HepG2 (cell line): ENCODE measurements around the gene SH2D3C. TPM values are rescaled to one million over a fixed set of nuclear protein-coding genes. Genes with fewer than 3 reads are reported as not detected.

Experiments
- ESRRA ChIP-seq: sonication (generic); formaldehyde crosslinking; IDR thresholded peaks from 2 replicates; pipeline ENCODE4 v1.5.1; 2020; ENCODE audit warnings: mild to moderate bottlenecking, low read depth, missing genetic modification reagents
- FOXA1 ChIP-seq, 2 experiments: fragments of 450-650 bp in 1 of 2; sonication (generic) in 1 of 2; formaldehyde crosslinking in 1 of 2; IDR thresholded peaks; 2 replicates each; pipeline versions ENCODE4 v1.4.0 to v1.6.1; 2016 to 2020; ENCODE audit warnings: missing genetic modification reagents in 1 of 2
- GATAD1 ChIP-seq: IDR thresholded peaks from 2 replicates; pipeline ENCODE4 v1.6.1; 2016; ENCODE audit warnings: missing genetic modification reagents, missing compliant biosample characterization
- MED8 ChIP-seq: sonication (generic); formaldehyde crosslinking; IDR thresholded peaks from 2 replicates; pipeline ENCODE4 v1.8.1; 2023; ENCODE audit warnings: mild to moderate bottlenecking, missing genetic modification reagents; ENCODE audit not compliant: insufficient replicate concordance
- MEIS1 ChIP-seq: sonication (generic); formaldehyde crosslinking; IDR thresholded peaks from 2 replicates; pipeline ENCODE4 v1.9.0; 2021; ENCODE audit warnings: mild to moderate bottlenecking, missing genetic modification reagents, moderate library complexity, borderline replicate concordance
- NFYC ChIP-seq: IDR thresholded peaks from 2 replicates; pipeline ENCODE4 v1.6.1; 2016; ENCODE audit warnings: missing genetic modification reagents, missing compliant biosample characterization
- SYNCRIP ChIP-seq: fragments of 200-400 bp; formaldehyde crosslinking; IDR thresholded peaks from 2 replicates; pipeline ENCODE4 v1.6.1; 2018; ENCODE audit warnings: mild to moderate bottlenecking, low read depth, low read length; ENCODE audit not compliant: insufficient read depth
- THAP11 ChIP-seq: IDR thresholded peaks from 2 replicates; pipeline ENCODE4 v1.6.1; 2016; ENCODE audit warnings: missing biosample characterization, missing genetic modification reagents
- ZNF354B ChIP-seq: sonication (generic); formaldehyde crosslinking; IDR thresholded peaks from 2 replicates; pipeline ENCODE4 v1.8.0; 2022; ENCODE audit warnings: mild to moderate bottlenecking, missing genetic modification reagents
- ZNF605 ChIP-seq: sonication (generic); formaldehyde crosslinking; IDR thresholded peaks from 2 replicates; pipeline ENCODE4 v1.8.0; 2022; ENCODE audit warnings: mild to moderate bottlenecking, missing genetic modification reagents
- ZNF720 ChIP-seq: sonication (generic); formaldehyde crosslinking; IDR thresholded peaks from 2 replicates; pipeline ENCODE4 v1.4.0; 2020; ENCODE audit warnings: missing genetic modification reagents
- polyA plus RNA-seq, 8 experiments: library from polyadenylated mRNA; depleted of rRNA in 3 of 8; stranded (reverse) in 7 of 8; unstranded in 1 of 8; fragments of >200 nt; fragmentation: Illumina TruSeq in 4 of 8; extraction: Trizol in 4 of 8; gene quantifications; 2 replicates each; pipeline versions ENCODE4 v1.2.1 to v1.2.3, GENCODE V29; 2011 to 2016; ENCODE audit warnings: low read depth in 4 of 8, missing spikeins in 1 of 8, mixed read lengths in 1 of 8; ENCODE audit not compliant: insufficient read depth in 1 of 8
- total RNA-seq, 5 experiments: library from RNA; depleted of rRNA; stranded (reverse); fragments of >200 nt; fragmentation: Illumina TruSeq; extraction: Trizol; gene quantifications; 2 replicates each; pipeline ENCODE4 v1.2.3, GENCODE V29; 2016; ENCODE audit warnings: low read depth in 1 of 5
- TF ChIP-seq, protein P1 (sequence below): sonication (generic); formaldehyde crosslinking; IDR thresholded peaks from 2 replicates; pipeline ENCODE4 v1.4.0; 2020; ENCODE audit warnings: missing genetic modification reagents, borderline replicate concordance
- TF ChIP-seq, protein P2 (sequence below): sonication (generic); formaldehyde crosslinking; IDR thresholded peaks from 2 replicates; pipeline ENCODE4 v1.9.0; 2021; ENCODE audit warnings: missing genetic modification reagents, mild to moderate bottlenecking, borderline replicate concordance
- TF ChIP-seq, protein P3 (sequence below): sonication (generic); formaldehyde crosslinking; IDR thresholded peaks from 2 replicates; pipeline ENCODE4 v1.4.0; 2020; ENCODE audit warnings: missing genetic modification reagents, borderline replicate concordance
- TF ChIP-seq, protein P4 (sequence below): sonication (generic); formaldehyde crosslinking; IDR thresholded peaks from 2 replicates; pipeline ENCODE4 v1.5.1; 2020; ENCODE audit warnings: mild to moderate bottlenecking, missing genetic modification reagents, moderate library complexity
- TF ChIP-seq, protein P5 (sequence below): sonication (generic); formaldehyde crosslinking; IDR thresholded peaks from 2 replicates; pipeline ENCODE4 v1.4.0; 2020; ENCODE audit warnings: mild to moderate bottlenecking, missing genetic modification reagents
- TF ChIP-seq, protein P6 (sequence below): fragments of 450-650 bp; IDR thresholded peaks from 2 replicates; pipeline ENCODE4 v1.6.1; 2016
- TF ChIP-seq, protein P7 (sequence below): sonication (generic); formaldehyde crosslinking; IDR thresholded peaks from 2 replicates; pipeline ENCODE4 v1.8.0; 2022; ENCODE audit warnings: missing genetic modification reagents, mild to moderate bottlenecking, borderline replicate concordance

The SH2D3C gene
- total and polyA plus RNA-seq, 2 of the 13 experiments (the other 11 are each of a cell fraction or from before 2014, with no cell fraction given): not detected

DNA sequence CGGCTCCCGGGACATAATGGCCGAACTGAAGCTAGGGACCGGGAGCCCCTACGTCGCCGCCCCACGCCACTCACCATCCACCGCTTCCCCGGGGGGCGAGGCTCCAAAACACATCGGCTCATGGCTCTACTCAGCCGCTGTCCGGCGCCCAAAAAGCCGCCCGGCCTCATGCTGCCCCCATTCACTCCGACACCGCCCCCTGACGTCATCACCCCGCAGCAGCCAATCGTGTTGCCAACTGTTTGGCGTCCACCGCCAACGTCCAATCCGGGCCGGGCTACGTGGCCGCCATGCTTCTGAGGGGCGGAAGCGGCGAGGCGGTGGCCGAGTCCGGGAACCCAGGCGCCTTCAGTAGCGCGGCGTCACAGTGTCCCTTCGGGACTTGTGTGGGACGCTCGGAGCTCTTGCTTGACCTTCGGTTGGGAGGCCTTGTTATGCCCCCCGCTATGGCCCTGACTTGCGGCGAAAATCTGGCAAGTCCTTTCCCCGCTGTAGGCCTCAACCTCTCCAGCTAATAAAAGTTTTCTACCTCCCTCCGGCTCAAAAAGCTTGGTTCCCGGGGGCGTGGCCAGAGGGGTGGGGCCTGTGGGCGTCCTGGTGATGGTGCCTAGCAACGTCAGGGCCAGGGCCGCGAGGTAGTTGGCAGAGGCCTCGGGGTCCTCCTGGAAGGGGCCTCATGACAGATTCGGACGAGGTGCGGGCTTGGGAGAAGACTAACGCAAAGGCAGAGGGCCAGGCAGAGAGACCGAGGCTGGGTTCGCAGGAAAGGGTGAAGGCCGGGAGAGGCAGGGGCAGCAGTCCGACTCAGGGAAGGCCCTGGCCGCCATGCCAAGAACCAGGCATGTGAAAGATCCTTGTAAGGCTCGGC, 62.8 kb downstream of the SH2D3C start, which contains the start of the genes PTRH1 and TTC16 (continued):
- TF ChIP-seq, protein P1, sequence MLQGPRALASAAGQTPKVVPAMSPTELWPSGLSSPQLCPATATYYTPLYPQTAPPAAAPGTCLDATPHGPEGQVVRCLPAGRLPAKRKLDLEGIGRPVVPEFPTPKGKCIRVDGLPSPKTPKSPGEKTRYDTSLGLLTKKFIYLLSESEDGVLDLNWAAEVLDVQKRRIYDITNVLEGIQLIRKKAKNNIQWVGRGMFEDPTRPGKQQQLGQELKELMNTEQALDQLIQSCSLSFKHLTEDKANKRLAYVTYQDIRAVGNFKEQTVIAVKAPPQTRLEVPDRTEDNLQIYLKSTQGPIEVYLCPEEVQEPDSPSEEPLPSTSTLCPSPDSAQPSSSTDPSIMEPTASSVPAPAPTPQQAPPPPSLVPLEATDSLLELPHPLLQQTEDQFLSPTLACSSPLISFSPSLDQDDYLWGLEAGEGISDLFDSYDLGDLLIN (CRISPR knock-in tag): no peak
- TF ChIP-seq, protein P2, sequence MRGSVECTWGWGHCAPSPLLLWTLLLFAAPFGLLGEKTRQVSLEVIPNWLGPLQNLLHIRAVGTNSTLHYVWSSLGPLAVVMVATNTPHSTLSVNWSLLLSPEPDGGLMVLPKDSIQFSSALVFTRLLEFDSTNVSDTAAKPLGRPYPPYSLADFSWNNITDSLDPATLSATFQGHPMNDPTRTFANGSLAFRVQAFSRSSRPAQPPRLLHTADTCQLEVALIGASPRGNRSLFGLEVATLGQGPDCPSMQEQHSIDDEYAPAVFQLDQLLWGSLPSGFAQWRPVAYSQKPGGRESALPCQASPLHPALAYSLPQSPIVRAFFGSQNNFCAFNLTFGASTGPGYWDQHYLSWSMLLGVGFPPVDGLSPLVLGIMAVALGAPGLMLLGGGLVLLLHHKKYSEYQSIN: no peak
- TF ChIP-seq SYNCRIP (no peak), FOXA1 (IDR thresholded peaks at IDR 0.05) (no peak), FOXA1 (CRISPR knock-in tag; IDR thresholded peaks at IDR 0.05) (no peak), GATAD1 (CRISPR knock-in tag) (peak; percentile 79), THAP11 (CRISPR knock-in tag) (peak; percentile 90), ESRRA (CRISPR knock-in tag) (peak; percentile 16; the same call in 1 of the 2 replicates), NFYC (CRISPR knock-in tag) (peak; percentile 99), ZNF720 (CRISPR knock-in tag) (0 out of 2 replicates have a peak, but pooled peaks have one; percentile 50), MED8 (CRISPR knock-in tag) (peak; percentile 17), MEIS1 (CRISPR knock-in tag) (no peak), ZNF354B (0 out of 2 replicates have a peak, but pooled peaks have one; percentile 55), ZNF605 (peak; percentile 52; the same call in 1 of the 2 replicates)
- TF ChIP-seq, protein P3, sequence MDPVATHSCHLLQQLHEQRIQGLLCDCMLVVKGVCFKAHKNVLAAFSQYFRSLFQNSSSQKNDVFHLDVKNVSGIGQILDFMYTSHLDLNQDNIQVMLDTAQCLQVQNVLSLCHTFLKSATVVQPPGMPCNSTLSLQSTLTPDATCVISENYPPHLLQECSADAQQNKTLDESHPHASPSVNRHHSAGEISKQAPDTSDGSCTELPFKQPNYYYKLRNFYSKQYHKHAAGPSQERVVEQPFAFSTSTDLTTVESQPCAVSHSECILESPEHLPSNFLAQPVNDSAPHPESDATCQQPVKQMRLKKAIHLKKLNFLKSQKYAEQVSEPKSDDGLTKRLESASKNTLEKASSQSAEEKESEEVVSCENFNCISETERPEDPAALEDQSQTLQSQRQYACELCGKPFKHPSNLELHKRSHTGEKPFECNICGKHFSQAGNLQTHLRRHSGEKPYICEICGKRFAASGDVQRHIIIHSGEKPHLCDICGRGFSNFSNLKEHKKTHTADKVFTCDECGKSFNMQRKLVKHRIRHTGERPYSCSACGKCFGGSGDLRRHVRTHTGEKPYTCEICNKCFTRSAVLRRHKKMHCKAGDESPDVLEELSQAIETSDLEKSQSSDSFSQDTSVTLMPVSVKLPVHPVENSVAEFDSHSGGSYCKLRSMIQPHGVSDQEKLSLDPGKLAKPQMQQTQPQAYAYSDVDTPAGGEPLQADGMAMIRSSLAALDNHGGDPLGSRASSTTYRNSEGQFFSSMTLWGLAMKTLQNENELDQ (CRISPR knock-in tag): no peak
- TF ChIP-seq, protein P4, sequence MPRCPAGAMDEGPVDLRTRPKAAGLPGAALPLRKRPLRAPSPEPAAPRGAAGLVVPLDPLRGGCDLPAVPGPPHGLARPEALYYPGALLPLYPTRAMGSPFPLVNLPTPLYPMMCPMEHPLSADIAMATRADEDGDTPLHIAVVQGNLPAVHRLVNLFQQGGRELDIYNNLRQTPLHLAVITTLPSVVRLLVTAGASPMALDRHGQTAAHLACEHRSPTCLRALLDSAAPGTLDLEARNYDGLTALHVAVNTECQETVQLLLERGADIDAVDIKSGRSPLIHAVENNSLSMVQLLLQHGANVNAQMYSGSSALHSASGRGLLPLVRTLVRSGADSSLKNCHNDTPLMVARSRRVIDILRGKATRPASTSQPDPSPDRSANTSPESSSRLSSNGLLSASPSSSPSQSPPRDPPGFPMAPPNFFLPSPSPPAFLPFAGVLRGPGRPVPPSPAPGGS (CRISPR knock-in tag): no peak; the same call in 1 of the 2 replicates
- TF ChIP-seq, protein P5, sequence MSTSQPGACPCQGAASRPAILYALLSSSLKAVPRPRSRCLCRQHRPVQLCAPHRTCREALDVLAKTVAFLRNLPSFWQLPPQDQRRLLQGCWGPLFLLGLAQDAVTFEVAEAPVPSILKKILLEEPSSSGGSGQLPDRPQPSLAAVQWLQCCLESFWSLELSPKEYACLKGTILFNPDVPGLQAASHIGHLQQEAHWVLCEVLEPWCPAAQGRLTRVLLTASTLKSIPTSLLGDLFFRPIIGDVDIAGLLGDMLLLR (CRISPR knock-in tag): peak; percentile 1; the same call in 1 of the 2 replicates
- TF ChIP-seq, protein P6, sequence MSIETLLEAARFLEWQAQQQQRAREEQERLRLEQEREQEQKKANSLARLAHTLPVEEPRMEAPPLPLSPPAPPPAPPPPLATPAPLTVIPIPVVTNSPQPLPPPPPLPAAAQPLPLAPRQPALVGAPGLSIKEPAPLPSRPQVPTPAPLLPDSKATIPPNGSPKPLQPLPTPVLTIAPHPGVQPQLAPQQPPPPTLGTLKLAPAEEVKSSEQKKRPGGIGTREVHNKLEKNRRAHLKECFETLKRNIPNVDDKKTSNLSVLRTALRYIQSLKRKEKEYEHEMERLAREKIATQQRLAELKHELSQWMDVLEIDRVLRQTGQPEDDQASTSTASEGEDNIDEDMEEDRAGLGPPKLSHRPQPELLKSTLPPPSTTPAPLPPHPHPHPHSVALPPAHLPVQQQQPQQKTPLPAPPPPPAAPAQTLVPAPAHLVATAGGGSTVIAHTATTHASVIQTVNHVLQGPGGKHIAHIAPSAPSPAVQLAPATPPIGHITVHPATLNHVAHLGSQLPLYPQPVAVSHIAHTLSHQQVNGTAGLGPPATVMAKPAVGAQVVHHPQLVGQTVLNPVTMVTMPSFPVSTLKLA: peak; percentile 35
- TF ChIP-seq, protein P7, sequence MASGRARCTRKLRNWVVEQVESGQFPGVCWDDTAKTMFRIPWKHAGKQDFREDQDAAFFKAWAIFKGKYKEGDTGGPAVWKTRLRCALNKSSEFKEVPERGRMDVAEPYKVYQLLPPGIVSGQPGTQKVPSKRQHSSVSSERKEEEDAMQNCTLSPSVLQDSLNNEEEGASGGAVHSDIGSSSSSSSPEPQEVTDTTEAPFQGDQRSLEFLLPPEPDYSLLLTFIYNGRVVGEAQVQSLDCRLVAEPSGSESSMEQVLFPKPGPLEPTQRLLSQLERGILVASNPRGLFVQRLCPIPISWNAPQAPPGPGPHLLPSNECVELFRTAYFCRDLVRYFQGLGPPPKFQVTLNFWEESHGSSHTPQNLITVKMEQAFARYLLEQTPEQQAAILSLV (CRISPR knock-in tag): peak; percentile 70; the same call in 1 of the 2 replicates
